IPS DF 19.7 (cell line): ENCODE results near the gene AMPD2.

Experiments used
- DNase-seq: peaks from one replicate; pipeline ENCODE4 v3.0.0-alpha.2; 2013; ENCODE audit warnings: low read depth, low spot score

AMPD2 gene

GRCh38 chr1:109630081-109630897 lies 10.7 kb downstream of the AMPD2 start:
- DNase-seq: no peak

DNA sequence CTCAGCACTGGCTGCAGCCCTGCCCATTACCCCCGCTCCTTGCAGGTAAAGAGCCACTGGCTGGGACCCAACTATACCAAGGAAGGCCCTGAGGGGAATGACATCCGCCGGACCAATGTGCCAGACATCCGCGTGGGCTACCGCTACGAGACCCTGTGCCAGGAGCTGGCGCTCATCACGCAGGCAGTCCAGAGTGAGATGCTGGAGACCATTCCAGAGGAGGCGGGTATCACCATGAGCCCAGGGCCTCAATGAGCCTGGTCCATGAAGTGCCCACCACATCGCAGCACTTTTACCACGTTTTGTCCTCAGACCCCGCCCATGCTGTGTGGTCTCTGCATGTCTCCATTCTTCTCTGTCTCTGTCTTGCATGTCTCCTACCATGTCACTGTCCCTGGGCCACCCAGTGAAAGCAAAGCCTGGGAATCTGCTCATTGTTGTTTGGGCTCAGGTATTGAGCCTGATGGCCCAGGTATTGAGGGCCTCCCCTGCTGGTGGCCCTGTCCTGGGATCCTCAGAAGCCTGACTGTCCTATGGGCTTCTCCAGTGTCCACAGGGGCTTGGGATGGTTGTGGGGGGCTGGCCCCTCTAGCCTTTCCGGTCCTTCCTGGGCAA lies 11.4 kb downstream of the AMPD2 start:
- no peak for DNase-seq

GRCh38 chr1:109631513-109632505 lies 12.2 kb downstream of the AMPD2 start:
- DNase-seq: no peak

DNA sequence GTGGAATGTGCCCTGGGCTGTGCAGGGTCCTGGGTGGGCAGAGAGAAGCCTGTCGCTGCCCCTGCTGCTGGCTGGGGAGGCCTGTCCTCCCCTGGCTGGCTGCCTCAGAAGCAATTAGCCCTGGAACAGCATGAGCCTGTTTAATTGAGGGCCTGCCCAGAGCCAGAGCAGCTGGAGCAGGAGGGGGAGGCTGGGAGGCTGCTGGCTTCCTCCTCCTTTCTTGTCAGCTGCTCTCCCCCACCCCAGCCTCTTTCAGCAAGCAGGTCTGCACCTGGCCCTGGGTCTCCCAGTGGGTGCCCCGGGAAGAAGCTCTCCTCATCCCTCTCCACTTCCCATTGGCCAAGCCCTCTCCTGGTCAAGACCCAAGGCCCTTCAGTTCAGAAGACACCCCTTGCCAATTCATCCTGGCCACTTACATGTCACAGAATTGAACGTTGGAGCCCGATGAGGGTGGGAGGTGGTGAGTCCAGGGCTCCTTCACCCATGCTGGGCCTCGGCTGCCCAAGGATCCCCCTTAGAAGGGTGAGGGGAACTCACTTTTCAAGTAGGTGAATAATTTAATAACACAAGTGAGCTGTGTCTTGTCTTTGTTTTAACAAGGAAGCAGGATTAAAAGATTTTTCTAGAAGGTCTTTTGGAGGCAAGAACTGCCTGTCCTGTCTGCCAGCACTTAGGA lies 13.2 kb downstream of the AMPD2 start:
- no peak for DNase-seq

DNA sequence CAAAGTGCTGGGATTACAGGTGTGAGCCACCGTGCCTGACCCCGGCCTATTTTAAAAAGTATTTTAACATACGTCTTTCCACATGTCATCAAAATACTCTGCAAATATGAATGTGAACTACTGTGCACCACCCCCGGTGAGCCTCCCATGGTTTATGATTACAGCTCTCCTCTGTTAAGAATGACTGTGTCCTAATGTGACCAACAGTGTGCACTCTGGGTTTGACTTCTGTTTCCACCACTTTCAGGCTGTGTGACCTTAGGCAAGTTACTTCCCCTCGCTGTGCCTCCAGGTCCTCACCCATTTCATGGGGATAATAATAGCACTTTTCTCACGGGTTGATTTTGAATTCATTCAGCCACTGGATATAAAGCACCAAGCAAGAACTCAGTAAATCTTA lies 14.7 kb downstream of the AMPD2 start:
- no peak for DNase-seq

GRCh38 chr1:109634771-109635750 lies 15.4 kb downstream of the AMPD2 start:
- DNase-seq: no peak

DNA sequence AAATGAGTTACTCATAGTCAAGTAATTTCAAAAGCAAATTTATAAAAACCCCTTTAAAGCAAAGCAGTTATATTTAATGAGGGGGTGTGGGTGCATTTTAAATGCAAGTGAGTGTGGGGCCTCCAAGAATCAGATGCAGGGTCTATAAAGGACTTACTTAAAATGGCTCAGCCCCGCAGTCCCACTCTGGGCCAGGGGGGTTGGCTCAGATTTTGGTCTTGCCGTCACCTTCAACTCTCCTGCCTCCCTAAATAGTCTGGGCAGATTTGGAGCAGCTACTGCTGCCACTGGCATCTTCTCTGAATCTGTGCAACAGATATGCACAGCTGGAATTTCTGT lies 16.2 kb downstream of the AMPD2 start:
- DNase-seq: no peak

DNA sequence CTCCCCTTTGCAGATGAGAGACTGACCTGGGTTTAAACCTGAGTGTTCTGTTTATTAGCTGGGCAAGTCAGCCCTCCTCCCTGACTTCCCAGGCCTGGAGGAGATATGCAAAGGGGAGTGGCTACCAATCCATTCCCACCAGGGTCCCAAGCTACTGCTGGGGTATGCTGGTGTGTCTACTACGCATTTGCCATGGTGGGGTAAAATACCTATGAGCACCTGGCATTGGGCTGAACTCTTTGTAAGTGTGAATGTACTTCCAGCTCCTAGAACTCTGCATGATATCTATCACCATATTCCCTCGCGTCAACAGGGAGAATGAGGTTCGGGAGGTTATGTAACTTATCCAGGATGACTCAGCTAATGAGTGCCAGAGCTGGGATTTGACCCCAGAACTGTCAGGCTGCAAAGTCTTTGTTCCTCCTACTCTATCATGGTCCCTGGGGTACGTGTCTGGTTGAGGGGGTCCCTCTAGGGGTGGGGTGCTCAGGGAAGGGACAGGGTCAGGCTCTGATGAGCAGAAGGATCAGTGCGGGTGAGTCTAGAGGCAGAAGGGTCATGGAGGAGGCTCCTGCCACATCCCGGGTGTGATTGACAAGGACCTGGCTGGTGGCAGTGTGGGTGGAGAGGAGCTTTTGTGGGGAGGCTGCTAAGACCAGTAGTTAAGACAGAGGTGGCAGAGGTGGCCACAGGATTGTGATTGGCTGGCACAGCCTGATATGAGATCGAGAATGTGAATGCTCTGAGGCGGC lies 16.7 kb downstream of the AMPD2 start:
- no peak for DNase-seq

DNA sequence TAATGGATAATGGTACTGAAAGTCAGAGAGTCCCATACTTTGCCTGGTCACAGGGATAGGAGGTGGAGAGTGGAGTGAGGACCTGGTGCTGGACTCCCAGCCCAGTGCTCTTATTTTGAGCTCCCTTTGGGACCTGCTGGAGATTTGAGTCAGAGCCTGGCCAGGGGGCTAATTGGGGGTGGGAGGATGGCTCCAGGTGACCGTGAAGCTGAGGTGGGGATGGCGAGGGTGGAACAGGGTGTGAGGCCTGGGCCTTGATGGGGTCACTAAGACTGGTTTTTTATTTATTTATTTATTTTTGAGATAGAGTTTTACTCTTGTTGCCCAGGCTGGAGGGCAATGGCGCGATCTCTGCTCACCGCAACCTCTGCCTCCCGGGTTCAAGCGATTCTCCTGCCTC lies 17.8 kb downstream of the AMPD2 start:
- DNase-seq: no peak

GRCh38 chr1:109639063-109639840 lies 19.6 kb downstream of the AMPD2 start:
- no peak for DNase-seq

- DNase-seq: no peak
These were observed 20.2 kb downstream of the AMPD2 start for GRCh38 chr1:109639841-109640184.

DNA sequence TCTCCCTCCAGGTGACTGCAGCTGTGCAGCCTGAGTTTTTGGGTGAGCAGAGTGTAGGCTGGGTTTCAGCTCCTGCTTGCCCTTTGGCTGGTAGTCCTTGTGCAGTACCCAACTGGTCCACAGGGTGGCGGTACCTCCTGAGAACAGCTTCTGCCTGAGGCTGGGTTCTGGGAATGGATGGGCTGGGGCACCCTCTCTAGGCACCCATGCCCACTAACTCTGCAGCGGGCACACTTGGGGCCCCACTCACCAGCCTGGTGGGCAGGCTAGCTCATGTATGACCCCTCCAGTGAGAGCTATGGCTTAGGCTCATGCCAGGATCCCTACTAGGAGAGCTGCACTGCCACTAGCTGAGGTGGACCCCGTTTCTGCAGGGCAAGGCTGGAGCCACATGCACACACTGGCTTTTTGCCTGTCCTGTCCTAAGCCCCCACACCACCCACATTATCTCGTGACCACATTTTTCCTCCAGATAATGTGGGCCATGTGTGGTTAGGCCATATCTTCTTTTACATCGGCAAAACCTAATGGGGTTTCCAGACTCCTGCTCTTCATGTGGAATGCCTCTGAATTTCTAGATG lies 20.7 kb downstream of the AMPD2 start:
- no peak for DNase-seq

DNA sequence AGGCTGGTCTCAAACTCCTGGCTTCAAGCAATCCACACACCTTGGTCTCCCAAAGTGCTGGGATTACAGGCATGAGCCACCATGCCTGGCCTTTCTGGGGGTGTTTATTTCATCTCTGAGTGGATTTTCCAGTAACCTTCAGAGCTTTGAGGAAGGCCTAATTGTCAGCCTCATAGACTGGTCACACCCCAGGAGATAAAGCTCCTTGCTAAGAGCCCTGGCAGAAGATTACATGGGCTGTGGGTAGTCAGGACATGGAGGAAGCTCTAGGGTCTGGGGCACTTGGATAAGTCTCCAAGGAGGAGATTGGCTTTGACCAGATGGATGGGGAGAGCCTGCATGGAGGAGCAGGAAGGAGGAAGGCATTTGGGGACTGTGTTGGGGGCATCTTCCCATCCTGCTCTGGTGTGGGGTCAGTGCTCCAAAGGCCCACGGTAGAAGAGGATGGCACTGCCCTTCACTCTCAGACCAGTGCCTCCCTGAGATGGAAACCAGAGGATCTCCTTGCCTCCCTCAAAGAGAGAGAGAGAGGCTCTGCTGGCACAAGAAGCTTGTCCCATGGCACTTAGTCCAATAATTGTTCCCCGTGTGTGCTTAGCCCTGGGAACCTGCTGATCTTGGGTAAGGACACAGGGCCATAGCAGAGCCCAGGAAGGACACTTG lies 21.6 kb downstream of the AMPD2 start:
- no peak for DNase-seq

- DNase-seq: no peak
These were observed 22.2 kb downstream of the AMPD2 start for GRCh38 chr1:109641861-109642260.

- DNase-seq: no peak
These were observed 23.0 kb downstream of the AMPD2 start for GRCh38 chr1:109642626-109643025.

DNA sequence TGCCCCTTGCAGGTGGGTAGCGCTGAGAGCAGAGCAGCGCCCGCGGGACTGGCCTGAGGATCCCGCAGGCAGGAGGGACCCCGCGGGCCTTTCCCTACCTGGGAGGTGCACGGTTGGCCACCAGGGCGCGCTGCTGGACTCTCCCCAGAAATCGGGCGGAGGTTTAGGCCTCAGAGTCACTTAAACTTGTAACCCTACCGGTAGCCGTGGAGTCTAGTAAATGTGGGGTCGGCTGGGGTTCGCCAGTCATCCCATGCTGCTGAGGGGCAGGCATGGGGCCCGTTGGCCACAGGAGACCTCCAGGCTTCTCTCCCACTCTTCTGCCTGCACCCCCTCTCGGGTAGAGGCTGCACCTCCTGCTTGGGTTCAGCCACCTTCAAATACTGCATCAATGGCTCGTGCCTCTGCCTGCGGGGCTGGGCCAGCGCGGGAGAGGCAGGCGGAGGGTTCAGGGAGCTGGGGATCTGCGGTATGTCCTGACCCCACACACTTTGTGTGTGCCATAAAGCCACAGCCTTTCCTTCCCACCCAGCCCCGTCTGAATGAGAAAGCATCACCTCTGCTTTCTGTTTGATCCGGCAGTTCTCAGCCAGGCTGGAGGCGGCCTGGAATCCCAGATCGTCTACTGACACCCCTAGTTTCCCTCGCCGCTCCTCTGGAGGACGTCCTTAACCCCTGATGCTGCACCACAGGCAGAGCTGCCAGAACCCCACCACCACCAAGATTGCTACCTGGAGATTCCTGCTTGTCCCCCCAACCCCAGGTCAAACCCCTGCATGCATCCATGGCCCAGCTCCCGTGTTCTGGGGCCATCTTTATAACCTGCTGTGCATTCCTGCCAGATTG lies 24.0 kb downstream of the AMPD2 start:
- no peak for DNase-seq

DNA sequence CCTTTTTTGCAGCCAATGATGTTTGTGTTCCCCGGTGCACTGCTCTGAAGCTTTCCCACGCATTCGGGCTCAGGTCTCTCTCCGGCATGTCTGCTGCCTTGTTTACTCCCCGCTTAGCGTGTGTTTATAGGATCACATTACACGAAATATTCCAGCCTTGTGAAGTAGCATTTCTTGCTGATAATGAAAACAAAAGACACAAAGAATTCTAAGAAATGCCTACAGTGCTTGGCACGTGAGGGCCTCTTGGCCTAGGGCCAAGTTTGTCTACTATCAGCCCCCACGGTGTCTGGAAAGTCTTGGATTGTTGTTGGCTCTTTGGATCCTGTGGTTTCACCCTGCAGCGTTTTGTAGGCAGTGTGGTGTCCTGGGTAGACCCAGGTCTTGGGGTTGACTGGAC lies 25.0 kb downstream of the AMPD2 start:
- DNase-seq: no peak
